ELF-1 (cell line): ENCODE results near the gene RASD1.

Source experiments
- DNase-seq: peaks from one replicate; pipeline ENCODE4 v3.0.0-alpha.2; 2016; ENCODE audit warnings: low read depth, low spot score

RASD1 gene, protein sequence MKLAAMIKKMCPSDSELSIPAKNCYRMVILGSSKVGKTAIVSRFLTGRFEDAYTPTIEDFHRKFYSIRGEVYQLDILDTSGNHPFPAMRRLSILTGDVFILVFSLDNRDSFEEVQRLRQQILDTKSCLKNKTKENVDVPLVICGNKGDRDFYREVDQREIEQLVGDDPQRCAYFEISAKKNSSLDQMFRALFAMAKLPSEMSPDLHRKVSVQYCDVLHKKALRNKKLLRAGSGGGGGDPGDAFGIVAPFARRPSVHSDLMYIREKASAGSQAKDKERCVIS

DNA sequence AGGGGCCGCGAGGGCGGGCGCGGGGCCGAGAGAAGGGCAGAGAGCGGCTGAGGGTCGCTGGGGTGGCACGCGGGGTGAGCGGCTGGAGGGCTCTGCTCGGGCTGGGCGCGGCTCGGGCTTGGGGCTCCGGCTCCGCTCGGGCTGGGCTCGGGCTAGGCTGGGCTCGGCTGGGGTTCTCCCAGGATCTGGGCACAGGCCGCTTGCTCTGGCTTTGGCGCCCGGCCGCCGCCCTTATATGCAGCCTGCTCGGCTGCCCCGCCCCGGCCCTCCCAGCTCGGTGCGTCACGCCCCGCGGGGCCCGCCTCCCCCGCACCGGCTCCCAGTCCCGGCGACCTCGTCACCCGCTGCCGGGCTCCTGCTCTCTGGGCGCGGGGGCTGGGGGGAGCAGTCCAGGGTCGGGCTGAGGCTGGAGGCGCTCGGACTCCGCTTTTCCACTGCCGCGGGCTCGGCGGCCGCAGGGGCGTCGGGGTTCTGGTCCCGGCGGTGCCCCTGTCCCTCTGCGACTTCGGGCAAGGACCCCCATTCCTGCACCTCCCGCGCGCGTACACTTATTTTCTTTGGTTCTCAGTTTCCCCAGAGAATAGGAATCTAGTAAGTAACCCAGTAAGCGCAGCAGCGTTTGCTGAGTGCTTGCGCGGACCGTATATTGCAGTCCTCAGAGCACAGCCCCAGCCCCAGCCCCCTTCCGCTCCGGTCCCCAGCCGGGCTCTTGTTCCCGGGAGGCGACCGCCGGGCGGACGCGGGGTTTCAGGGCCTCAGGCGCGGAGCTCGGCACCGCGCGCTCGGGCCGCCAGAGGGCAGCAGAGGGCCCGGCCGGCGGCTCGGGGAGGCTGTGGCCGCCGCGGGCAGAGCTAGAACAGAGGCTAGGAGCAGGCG, at the start of gene RASD1:
RASD1 (minus strand) TSS at position 207 of the 876 bp plus-strand sequence. CDS start 214 bp downstream, outside the sequence.
- peak; percentile 93 for DNase-seq

DNA sequence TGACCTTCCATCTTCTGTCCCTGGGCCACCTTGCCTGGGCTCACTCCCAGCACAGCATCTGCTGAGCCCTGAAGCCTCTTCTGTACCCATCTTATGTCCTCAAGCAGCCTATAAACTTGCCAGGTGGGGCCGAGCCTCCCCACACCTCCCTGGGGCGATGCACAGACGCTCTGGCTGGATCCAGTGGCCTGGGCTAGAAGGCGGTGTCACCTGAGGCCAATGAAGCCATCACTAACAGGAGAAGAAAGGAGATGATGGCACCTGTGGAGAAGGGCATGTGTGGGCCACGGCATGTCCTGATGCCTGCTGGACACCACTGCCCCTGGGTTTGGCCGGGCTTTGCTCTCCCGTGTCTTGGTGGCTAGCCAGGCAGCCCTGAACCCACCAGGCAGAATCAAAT, 49.8 kb upstream of the RASD1 start:
- no peak for DNase-seq

DNA sequence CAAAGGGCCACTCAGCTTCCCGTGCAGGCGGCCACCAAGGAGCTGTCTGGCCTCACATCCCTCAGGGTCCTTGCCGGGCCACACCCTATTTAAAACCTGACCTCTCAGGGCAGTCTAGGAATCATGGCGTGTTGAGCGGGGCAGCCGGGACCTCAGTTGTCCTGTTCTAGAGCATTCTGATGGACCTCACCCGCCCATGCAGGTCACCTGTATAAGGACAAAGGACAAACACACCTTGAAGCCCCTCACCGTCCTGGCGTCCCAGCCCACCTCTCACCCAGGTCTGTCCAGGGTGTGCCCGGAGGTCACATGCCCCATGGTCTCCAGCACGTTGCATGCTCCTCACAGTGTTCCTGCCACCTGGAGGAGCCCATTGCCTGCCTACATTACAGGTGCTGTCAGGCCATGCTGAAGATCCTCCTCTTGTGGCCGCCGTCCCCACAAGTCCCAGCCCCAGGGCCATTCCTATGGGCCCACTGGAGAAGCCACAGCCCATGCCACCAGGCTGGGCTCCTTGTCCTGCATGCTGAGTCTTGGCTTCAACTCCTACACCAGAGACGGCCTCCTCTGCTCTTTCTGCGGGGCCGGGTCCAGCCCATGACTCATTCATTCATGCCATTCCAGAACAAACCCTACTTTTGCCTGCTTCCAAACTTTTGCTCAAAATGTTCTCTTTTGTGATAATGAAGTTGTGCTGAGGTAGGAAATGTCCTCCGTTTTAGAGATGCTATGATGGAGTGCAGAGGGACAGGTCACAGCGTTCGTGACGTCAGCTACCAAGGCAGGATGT, 49.0 kb upstream of the RASD1 start:
- DNase-seq: no peak

- no peak for DNase-seq
Measured at GRCh38 chr17:17542906-17543635, 46.9 kb upstream of the RASD1 start.

DNA sequence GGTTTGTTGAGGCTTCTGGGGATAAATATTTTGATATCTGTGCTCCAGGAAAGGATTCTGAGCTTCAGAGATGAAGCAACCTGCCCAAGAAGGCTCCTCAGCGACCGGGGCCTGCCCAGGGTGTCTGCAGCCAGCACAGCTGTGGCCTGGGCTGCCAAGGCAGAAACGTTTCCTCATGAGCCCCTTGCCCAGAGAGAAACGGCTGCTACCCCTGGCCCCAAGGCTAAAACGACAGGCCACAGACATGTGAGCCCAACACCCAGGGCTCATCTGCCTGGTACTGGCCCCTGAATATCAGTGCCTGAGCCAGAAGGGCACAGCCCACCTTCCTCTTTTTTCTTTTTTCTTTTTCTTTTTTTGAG, 45.4 kb upstream of the RASD1 start:
- DNase-seq: no peak

DNA sequence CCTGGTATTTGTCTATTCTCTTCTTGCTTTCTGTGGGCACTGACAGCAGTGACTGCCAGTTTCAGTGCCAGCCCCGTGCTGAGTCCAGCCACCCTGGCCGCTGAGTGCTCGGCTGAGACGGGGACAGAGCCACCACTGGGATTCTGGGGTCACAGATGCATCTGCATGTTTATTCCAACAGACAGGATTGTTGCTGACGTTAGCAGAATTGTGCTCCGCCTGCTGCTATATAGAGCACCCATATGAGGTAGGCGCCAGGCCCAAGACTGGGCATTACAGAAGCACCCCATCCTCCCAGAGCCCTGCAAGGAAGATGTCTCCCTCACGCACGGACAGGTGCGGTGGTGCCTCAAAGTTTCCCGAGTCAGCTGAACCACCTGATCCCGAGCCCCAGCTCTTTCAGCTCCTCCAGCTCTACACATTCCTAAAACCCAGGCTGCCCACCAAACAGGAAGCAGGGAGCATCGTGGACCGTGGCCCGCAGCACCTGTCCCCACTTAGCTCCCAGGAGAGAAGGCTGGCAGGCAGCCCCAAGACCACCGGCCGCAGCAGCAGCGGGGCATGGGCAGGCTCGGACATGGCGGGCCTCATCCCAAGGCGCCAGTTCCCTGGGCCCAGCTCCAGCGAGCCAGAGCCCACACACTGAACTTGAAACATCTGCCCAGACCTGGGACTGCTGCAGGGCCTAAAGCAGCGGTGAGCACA, 44.9 kb upstream of the RASD1 start:
- no peak for DNase-seq

DNA sequence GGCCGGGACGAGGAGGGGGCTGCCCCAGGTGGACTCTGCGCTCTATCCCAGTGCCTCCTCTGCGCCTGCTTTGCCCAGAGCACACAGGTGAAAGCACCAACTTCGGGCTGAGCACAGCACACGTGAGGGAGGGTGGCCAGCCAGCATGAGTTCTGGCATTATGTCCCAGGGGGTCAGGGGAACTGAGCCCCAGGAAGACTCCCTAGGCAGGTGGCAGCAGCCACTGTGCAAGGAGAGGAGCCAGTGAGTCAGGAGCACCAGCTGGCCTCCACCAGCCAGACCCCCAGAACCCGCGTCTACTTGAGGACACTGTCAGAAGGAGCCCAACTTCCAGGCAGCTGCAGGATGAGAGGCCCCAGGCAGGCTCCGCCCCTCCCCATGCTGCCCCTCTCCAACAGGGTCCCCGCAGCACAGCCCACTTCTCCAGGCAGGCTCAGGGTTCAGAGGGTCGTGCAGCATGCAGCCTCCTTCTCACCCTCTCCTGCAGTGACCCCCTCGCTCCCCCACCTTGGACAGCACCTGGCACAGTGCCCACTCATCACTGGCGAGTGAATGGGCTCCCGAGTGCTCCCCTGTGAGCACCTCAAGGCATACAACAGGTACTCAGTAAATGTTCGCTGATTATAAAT, 44.2 kb upstream of the RASD1 start:
- no peak for DNase-seq

- no peak for DNase-seq
Measured at GRCh38 chr17:17539591-17539990, 43.4 kb upstream of the RASD1 start.

GRCh38 chr17:17538417-17539391, 42.5 kb upstream of the RASD1 start:
- DNase-seq: no peak

DNA sequence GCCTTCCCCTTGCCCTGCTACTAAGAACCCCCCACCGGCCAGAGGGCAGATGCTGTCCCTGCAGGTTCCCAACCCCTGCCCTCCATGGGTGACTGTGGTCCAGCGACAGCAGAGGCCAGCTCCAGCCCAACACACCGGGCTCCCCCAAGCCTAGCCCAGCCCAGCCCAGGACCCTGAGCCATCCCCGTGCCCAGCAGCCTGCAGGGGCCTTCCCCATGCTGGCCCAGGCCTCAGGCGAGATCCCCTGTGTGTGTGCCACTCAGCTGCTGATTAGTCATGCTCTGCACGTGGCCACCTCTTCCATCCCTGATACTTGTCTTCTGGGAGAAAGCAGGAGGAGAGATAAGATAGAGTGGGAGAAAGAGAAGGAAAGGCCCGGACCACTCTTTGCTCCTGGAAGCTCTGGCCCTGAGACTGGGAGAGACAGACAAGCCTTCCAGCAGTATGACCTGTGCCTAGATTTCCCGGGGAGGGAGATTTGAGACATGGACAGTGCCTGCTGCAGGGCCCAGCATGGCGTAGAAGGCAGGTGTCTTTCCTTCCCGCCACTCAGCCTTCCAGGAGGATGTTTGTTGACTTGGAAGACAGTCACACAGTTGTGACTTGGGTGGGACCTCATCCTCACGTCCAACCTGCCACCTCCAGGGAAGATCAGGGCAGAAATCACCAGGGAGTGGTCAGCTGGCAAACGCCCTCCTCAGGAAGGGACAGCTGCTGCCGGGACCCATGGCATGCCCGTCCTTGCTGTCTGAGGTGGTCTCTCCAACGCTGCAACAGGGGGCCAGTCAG, 41.3 kb upstream of the RASD1 start:
- DNase-seq: peak; percentile 36

DNA sequence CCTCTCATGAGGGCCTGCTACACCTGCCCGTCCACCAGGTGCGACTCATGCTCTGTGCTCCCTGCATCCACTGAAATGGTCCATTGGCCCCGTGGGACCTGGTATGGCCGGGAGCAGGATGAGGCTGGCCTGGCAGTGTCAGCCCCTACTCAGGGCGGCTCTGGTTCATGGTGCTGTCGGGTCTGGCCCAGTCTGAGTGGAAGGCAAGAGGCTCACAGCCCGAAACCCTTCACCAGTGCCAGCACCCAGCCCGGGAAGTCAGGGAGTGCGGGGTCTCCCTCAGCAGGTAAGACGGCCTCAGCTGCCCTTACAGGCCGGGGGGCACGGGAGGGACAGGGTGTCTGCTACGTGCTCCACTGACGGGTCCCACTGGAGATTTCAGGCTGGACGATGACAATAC, 40.5 kb upstream of the RASD1 start:
- no peak for DNase-seq

GRCh38 chr17:17535957-17536356, 39.8 kb upstream of the RASD1 start:
- no peak for DNase-seq

DNA sequence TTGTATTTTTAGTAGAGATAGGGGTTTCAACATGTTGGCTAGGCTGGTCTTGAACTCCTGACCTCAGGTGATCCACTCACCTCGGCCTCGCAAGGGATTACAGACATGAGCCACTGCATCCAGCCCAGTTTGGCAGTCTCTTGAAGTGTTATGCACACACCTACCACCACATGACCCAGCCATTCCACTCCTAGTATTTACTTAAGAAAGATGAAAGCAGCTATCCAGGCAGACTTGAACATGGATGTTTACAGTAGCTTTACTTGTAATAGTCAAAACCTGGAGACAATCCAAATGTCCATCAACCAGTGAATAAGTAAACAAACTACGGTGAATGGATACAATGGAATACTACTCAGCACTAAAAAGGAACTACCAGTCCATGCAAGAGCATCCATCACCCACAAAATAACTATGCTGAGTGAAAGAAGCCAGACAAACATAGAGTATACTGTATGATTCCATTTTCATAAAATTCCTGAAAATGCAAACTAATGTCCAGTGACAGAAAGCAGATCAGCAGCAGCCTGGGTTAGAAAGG, 37.8 kb upstream of the RASD1 start:
- no peak for DNase-seq

DNA sequence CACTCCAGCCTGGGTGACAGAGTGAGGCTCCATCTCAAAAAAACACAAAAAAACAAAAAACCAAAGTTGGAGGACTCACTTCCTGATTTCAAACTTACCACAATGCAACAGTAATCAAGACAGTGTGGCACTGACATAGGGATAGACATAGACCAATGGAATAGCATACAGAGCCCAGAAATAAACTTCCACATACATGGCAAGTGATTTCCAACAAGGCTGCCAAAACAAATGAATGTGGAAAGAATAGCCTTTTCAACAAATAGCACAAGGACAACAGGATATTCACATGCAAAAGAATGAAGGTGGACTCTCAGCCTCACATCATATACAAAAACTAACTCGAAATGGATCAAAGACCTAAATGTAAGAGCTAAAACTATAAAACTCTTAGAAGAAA, 36.8 kb upstream of the RASD1 start:
- no peak for DNase-seq

- DNase-seq: no peak
Measured at GRCh38 chr17:17531156-17531555, 35.0 kb upstream of the RASD1 start.

DNA sequence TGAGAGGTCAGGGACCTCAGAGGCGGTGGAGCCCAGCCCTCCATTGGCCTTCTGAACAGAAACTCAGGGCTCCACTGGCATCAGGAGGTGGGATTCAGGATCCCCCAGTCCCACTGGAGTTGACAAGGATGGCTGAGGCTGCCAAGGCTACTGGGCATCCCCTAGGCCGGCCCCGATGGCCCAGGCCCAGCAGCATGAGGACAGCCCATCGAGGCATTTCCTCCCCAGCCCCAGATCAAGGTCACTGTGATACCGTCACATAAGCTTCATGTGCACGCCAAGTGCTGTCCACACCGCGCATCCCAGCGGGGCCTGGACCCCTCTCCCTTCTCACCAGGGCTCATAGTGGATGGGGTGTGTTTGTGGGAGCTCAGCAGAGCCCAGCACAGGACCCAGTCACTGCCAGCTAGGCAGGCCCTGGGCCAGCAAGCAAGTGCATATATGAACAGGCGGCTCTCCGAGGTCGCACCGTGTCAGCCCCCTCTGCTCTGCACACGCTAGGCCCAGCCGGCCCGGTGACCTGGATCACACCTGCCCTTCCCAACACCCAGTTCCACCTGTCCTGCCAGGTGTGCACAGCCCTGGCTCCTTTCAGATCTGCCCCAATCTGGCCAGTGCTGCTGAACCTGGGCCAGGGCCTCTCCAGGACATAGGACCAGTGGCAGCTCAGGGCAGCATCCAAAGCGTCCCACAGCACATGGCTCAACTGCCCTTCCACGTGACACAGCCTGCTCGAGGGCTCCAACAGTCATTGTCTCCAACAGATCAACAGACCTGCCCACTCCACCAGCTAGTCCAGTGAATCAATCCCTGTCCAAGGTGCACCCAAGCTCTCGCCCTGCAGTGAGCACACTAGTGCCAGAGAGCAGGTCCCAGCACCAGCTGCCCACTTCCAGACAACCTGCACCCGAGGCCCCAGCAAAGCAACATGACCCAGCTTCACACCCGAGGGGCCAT, 32.8 kb upstream of the RASD1 start:
- DNase-seq: no peak

DNA sequence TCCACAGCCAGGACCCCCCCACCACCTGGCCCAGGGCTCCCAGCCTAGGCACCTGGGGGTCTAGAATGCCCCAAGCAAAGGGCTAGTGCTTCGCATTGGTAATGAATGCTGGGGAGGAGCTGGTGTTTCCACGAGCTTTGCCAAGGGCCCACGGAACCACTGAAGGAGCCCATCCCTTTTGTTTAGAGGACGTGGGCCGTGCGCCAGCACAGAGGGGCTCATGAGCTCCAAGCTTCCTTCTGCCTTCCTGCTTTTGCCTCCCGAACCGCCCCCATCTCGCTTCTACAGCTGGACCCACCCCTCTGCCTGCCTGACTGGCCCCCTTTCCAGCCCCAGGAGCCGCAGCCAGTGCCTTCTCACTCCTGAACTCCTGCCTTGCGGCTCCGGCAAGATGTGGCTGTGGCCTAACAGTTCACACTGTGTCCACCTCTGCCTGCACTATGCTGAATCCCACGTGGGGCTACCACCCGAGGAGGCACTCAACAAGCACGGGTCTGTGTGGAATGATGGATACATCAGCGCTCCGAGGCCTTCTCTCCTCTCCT, 31.8 kb upstream of the RASD1 start:
- DNase-seq: no peak
